K562 (cell line): ENCODE results near the gene GJC2. TPM values are rescaled to one million over a fixed set of nuclear protein-coding genes. Genes with fewer than 3 reads are reported as not detected.

Experiments used
- ATAC-seq: fragments of 200-7000 bp; cut with Tn5 transposase; 3 replicates; pipeline ENCODE4 v1.9.1; 2020; ENCODE audit warnings: moderate library complexity
- BruUV-seq: library from RNA; stranded (reverse); fragments of 400-500 nt; replicated peaks from 2 replicates; lab custom pipeline; 2021; lab: Mats Ljungman, UMichigan
- CTCF ChIA-PET: fragments of 300-600 bp; formaldehyde crosslinking; extraction: SDS; loops from one replicate; lab custom pipeline; 2021; ENCODE audit warnings: low intra/inter-chr PET ratio; lab: Yijun Ruan, JAX
- POLR2A ChIA-PET: fragments of 300-600, 350-650 bp; sonication (Branson Sonifier 250); formaldehyde crosslinking; extraction: SDS; loops from one replicate; lab custom pipeline; 2021; ENCODE audit warnings: antibody characterized with exemption, inconsistent platforms; lab: Yijun Ruan, JAX
- DNase-seq, 4 experiments: peaks; one replicate each; pipeline versions ENCODE4 v3.0.0 to v3.0.0-alpha.2; 2011 to 2018; ENCODE audit warnings: low spot score in 3 of 4, mixed read lengths in 3 of 4; ENCODE audit errors: extremely low read depth in 1 of 4
- FAIRE-seq: peaks from 2 replicates; lab custom pipeline; 2011; peaks lifted over from hg19 to GRCh38; lab: Jason Lieb, UNC
- H2AFZ ChIP-seq: 2 replicates; pipeline ENCODE4 v1.6.0; 2011; ENCODE audit warnings: low read depth, low read length, control low read depth, inconsistent platforms
- H3K27ac ChIP-seq: fragments of 200-600 bp; 3 replicates; pipeline ENCODE4 v1.8.0; 2011; ENCODE audit warnings: low read depth, mild to moderate bottlenecking, control low read depth, inconsistent platforms, low read length, moderate library complexity, mixed read lengths; ENCODE audit errors: extremely low read depth
- H3K27me3 ChIP-seq, 2 experiments: fragments of 300-600 bp in 1 of 2; 2 replicates in 1 of 2; 3 replicates in 1 of 2; pipeline versions ENCODE4 v1.6.0 to v1.8.0; 2011; ENCODE audit warnings: inconsistent platforms in 2 of 2, low read length in 2 of 2, mild to moderate bottlenecking in 1 of 2, mixed read lengths in 1 of 2, moderate library complexity in 1 of 2; ENCODE audit not compliant: control insufficient read depth in 2 of 2, insufficient read depth in 2 of 2
- H3K36me3 ChIP-seq: fragments of 300-600 bp; 3 replicates; pipeline ENCODE4 v1.8.0; 2011; ENCODE audit warnings: mild to moderate bottlenecking, low read length, inconsistent platforms; ENCODE audit not compliant: control insufficient read depth, insufficient read depth
- H3K4me1 ChIP-seq, 2 experiments: fragments of 200-600 bp in 1 of 2; replicated peaks in 1 of 2; 2 replicates in 1 of 2; 3 replicates in 1 of 2; pipeline versions ENCODE4 v1.5.1 to v1.8.0; 2011; ENCODE audit warnings: inconsistent platforms in 2 of 2, low read length in 2 of 2, mild to moderate bottlenecking in 1 of 2, mixed read lengths in 1 of 2, moderate library complexity in 1 of 2; ENCODE audit not compliant: control insufficient read depth in 2 of 2, insufficient read depth in 2 of 2
- H3K4me2 ChIP-seq: 2 replicates; pipeline ENCODE4 v1.6.1; 2011; ENCODE audit warnings: low read length, control low read depth, inconsistent platforms, mixed read lengths; ENCODE audit not compliant: insufficient read depth
- H3K4me3 ChIP-seq: fragments of 200-600 bp; sonication (generic), shearing (Covaris generic); 2 replicates; pipeline ENCODE4 v1.5.1; 2016; ENCODE audit warnings: control low read depth, inconsistent platforms
- H3K79me2 ChIP-seq: fragments of 200-600 bp; 3 replicates; pipeline ENCODE4 v1.8.0; 2011; ENCODE audit warnings: low read length, inconsistent platforms; ENCODE audit not compliant: control insufficient read depth, insufficient read depth
- H3K9ac ChIP-seq, 2 experiments: 2 replicates each; pipeline versions ENCODE4 v1.6.0 to v1.6.1; 2011; ENCODE audit warnings: low read depth in 2 of 2, low read length in 2 of 2, control low read depth in 1 of 2, inconsistent platforms in 1 of 2, mild to moderate bottlenecking in 1 of 2, mixed read lengths in 1 of 2; ENCODE audit not compliant: insufficient read depth in 1 of 2
- H3K9me1 ChIP-seq: one replicate; pipeline ENCODE4 v1.6.0; 2011; ENCODE audit warnings: inconsistent platforms, mild to moderate bottlenecking, low read length, moderate library complexity; ENCODE audit not compliant: control insufficient read depth, insufficient read depth
- H3K9me3 ChIP-seq: replicated peaks from 2 replicates; pipeline ENCODE4 v1.5.1; 2011; ENCODE audit warnings: low read depth, low read length, inconsistent platforms; ENCODE audit not compliant: control insufficient read depth, insufficient read depth
- H4K20me1 ChIP-seq: replicated peaks from 2 replicates; pipeline ENCODE4 v1.6.1; 2011; ENCODE audit warnings: low read length, inconsistent platforms, mixed read lengths; ENCODE audit not compliant: control insufficient read depth, insufficient read depth
- ASH1L ChIP-seq: fragments of 450-650 bp; IDR thresholded peaks from 2 replicates; pipeline ENCODE4 v1.6.1; 2018; ENCODE audit warnings: borderline replicate concordance, mild to moderate bottlenecking, low read depth; ENCODE audit not compliant: partially characterized antibody
- CTBP1 ChIP-seq: fragments of 450-650 bp; IDR thresholded peaks from 2 replicates; pipeline ENCODE4 v1.6.1; 2016; ENCODE audit warnings: borderline replicate concordance
- EHMT2 ChIP-seq: fragments of 450-650 bp; IDR thresholded peaks from 2 replicates; pipeline ENCODE4 v1.6.1; 2018; ENCODE audit warnings: antibody characterized with exemption
- GATA2 ChIP-seq: sonication (generic); formaldehyde crosslinking; IDR thresholded peaks from 2 replicates; pipeline ENCODE4 v1.4.0; 2020; ENCODE audit warnings: mild to moderate bottlenecking, missing genetic modification reagents
- GATAD2B ChIP-seq: fragments of 450-650 bp; IDR thresholded peaks from 2 replicates; pipeline ENCODE4 v1.6.1; 2017; ENCODE audit warnings: mild to moderate bottlenecking, borderline replicate concordance
- GTF2A2 ChIP-seq: IDR thresholded peaks from 2 replicates; pipeline ENCODE4 v1.6.1; 2016; ENCODE audit warnings: mild to moderate bottlenecking, missing genetic modification characterization, missing compliant biosample characterization
- HMGN3 ChIP-seq: IDR thresholded peaks from 2 replicates; pipeline ENCODE4 v1.6.1; 2011; ENCODE audit warnings: borderline replicate concordance, low read depth, mild to moderate bottlenecking, mixed read lengths, low read length; ENCODE audit not compliant: insufficient read length; ENCODE audit errors: extremely low read depth
- MCM2 ChIP-seq: fragments of 450-650 bp; IDR thresholded peaks from 2 replicates; pipeline ENCODE4 v1.6.1; 2017; ENCODE audit warnings: low read depth, mild to moderate bottlenecking
- RFX5 ChIP-seq: IDR thresholded peaks from 2 replicates; pipeline ENCODE4 v1.6.1; 2011; ENCODE audit warnings: low read depth, mild to moderate bottlenecking, improper control_type of control experiment, low read length
- SETDB1 ChIP-seq: IDR thresholded peaks from one replicate; pipeline ENCODE4 v1.6.1; 2012; ENCODE audit warnings: low read length, control low read depth, inconsistent platforms
- SRSF7 ChIP-seq: fragments of 200-400 bp; formaldehyde crosslinking; optimal IDR thresholded peaks from 2 replicates; pipeline ENCODE3; 2017; ENCODE audit warnings: mild to moderate bottlenecking, low read depth, low read length
- TAF9B ChIP-seq: fragments of 450-650 bp; IDR thresholded peaks from 2 replicates; pipeline ENCODE4 v1.6.1; 2018; ENCODE audit warnings: mild to moderate bottlenecking; ENCODE audit not compliant: partially characterized antibody
- ZBTB26 ChIP-seq: fragments of 450-650 bp; formaldehyde crosslinking; IDR thresholded peaks from 2 replicates; pipeline ENCODE4 v1.4.0; 2022; ENCODE audit warnings: missing genetic modification characterization
- ZNF239 ChIP-seq: fragments of 250-450 bp; sonication (Bioruptor Pico); IDR thresholded peaks from 2 replicates; pipeline ENCODE4 v1.4.0; 2020; ENCODE audit warnings: mild to moderate bottlenecking
- ZNF551 ChIP-seq: fragments of 250-450 bp; sonication (Bioruptor Pico); IDR thresholded peaks from 2 replicates; pipeline ENCODE4 v1.5.0; 2021; ENCODE audit warnings: mild to moderate bottlenecking, moderate library complexity
- ZNF589 ChIP-seq: fragments of 200-800 bp; sonication (Bioruptor generic); IDR thresholded peaks from 2 replicates; pipeline ENCODE4 v1.6.1; 2016; ENCODE audit warnings: low read depth, missing genetic modification characterization, missing compliant biosample characterization
- WGBS: fragments of 100-300 bp; shearing (Covaris generic); methylation state at CpG from one replicate; pipeline ENCODE4 v1.1.6; 2016; ENCODE audit warnings: low coverage, mixed read lengths; ENCODE audit not compliant: insufficient coverage; ENCODE audit errors: missing lambda C conversion rate; 5-methylcytosine and 5-hydroxymethylcytosine counted together
- in situ Hi-C: fragments of 300-500 bp; cut with MboI; formaldehyde crosslinking; loops from 4 replicates; pipeline ENCODE4 v1.15.0; 2018; ENCODE audit warnings: inconsistent platforms, mixed read lengths
- intact Hi-C: fragments of 100-400 bp; cut with micrococcal nuclease; formaldehyde crosslinking; loops from 2 replicates; pipeline ENCODE4 v1.14.2; 2022
- polyA plus RNA-seq, 8 experiments: library from polyadenylated mRNA; depleted of rRNA in 4 of 8; stranded (reverse) in 5 of 8; unstranded in 3 of 8; fragments of >200 nt; fragmentation: Nextera tagmentation in 2 of 8; fragmentation: Illumina TruSeq in 1 of 8; extraction: Ambion mirVana in 2 of 8; extraction: Trizol in 1 of 8; gene quantifications; 2 replicates each; pipeline versions ENCODE4 v1.2.1 to v1.2.3, GENCODE V29; 2011 to 2014; ENCODE audit warnings: inconsistent platforms in 1 of 8, missing spikeins in 1 of 8
- total RNA-seq, 7 experiments: library from RNA; depleted of rRNA in 6 of 7; stranded (reverse); fragments of >200 nt in 6 of 7; fragmentation: Illumina TruSeq in 2 of 7; extraction: Trizol in 2 of 7; gene quantifications; 2 replicates each; pipeline versions ENCODE4 v1.2.1 to v1.2.3, GENCODE V29; 2011 to 2021; ENCODE audit warnings: low replicate concordance in 1 of 7
- TF ChIP-seq, protein P1 (sequence below), 3 experiments: fragments of 200-800 bp in 1 of 3; fragments of 250-450 bp in 1 of 3; fragments of 450-650 bp in 1 of 3; sonication (Bioruptor Pico) in 1 of 3; sonication (Bioruptor generic) in 1 of 3; formaldehyde crosslinking in 1 of 3; IDR thresholded peaks; 2 replicates each; pipeline versions ENCODE4 v1.6.1 to v1.8.0; 2016 to 2022; ENCODE audit warnings: mild to moderate bottlenecking in 2 of 3, missing genetic modification characterization in 2 of 3, missing compliant biosample characterization in 1 of 3, moderate library complexity in 1 of 3

The GJC2 gene
- total and polyA plus RNA-seq, 9 of the 15 experiments (the other 6 are each of a cell fraction or from before 2014, with no cell fraction given): 0.03 to 0.62 (median 0.11) TPM; not detected in 2

DNA sequence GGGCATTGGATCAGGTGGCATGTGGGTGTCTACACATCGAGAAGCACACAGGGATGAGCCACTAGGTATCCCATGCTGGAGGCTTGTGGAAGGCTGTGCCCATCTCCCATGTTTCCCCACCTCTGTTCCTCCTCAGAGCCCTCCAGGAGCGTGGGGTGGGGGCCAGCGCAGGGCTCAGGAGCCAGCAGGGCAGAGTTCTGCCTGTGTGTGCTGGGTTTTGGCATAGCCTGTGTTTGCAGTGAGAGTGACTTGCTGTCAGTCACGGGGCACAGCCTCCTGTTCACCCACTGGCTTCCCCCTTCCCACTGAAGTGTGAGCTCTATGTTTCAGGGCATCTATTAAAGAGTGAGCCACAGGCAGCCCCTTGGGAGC lies 26.3 kb downstream of the GJC2 start (continued):
- TF ChIP-seq, protein P1, sequence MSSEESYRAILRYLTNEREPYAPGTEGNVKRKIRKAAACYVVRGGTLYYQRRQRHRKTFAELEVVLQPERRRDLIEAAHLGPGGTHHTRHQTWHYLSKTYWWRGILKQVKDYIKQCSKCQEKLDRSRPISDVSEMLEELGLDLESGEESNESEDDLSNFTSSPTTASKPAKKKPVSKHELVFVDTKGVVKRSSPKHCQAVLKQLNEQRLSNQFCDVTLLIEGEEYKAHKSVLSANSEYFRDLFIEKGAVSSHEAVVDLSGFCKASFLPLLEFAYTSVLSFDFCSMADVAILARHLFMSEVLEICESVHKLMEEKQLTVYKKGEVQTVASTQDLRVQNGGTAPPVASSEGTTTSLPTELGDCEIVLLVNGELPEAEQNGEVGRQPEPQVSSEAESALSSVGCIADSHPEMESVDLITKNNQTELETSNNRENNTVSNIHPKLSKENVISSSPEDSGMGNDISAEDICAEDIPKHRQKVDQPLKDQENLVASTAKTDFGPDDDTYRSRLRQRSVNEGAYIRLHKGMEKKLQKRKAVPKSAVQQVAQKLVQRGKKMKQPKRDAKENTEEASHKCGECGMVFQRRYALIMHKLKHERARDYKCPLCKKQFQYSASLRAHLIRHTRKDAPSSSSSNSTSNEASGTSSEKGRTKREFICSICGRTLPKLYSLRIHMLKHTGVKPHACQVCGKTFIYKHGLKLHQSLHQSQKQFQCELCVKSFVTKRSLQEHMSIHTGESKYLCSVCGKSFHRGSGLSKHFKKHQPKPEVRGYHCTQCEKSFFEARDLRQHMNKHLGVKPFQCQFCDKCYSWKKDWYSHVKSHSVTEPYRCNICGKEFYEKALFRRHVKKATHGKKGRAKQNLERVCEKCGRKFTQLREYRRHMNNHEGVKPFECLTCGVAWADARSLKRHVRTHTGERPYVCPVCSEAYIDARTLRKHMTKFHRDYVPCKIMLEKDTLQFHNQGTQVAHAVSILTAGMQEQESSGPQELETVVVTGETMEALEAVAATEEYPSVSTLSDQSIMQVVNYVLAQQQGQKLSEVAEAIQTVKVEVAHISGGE (CRISPR knock-in tag; IDR thresholded peaks at IDR 0.05): no peak
- TF ChIP-seq TAF9B (no peak), GATA2 (CRISPR knock-in tag) (no peak), SRSF7 (no peak)

- CTCF ChIA-PET: no interaction called here
- no peak for FAIRE-seq
- TF ChIP-seq ASH1L (no peak), ZNF239 (CRISPR knock-in tag) (no peak), CTBP1 (no peak), HMGN3 (no peak), GATAD2B (no peak), RFX5 (no peak), EHMT2 (no peak), ZBTB26 (no peak), SETDB1 (no peak), MCM2 (no peak), ZNF551 (CRISPR knock-in tag) (no peak), ZNF589 (CRISPR knock-in tag) (no peak), GTF2A2 (tag) (no peak)
These were observed 26.9 kb downstream of the GJC2 start for GRCh38 chr1:228176461-228177182.

More at GRCh38 chr1:228176461-228177182, 26.9 kb downstream of the GJC2 start:
- peaks cover 4% of the 10 kb centered on the region; the same call in 1 of the 3 replicates for H3K79me2 ChIP-seq
- POLR2A ChIA-PET: interaction anchor here (0.6 to 3.7 kb wide), 7 partner anchors 11 to 1758 kb away, joined by 3 to 32 read pairs (median 3); partner anchors contain the start of gene IBA57
- no peak for ATAC-seq
- no TSS peak for BruUV-seq
- peaks cover 9% of the 10 kb centered on the region for H4K20me1 ChIP-seq
- H3K4me2 ChIP-seq: no peak overlapping the region
- no peaks in the 10 kb centered on the region for H3K9me3 ChIP-seq
- no peak overlapping the region; a peak in 1 of 4 replicates for H3K9ac ChIP-seq
- H3K4me3 ChIP-seq: no peak overlapping the region
- no peak overlapping the region for H2AFZ ChIP-seq
- peaks cover 25 to 59% of the 10 kb centered on the region in 2 experiments; a peak in 4 of 5 replicates for H3K4me1 ChIP-seq
- H3K9me1 ChIP-seq: no peaks in the 10 kb centered on the region
- no peak overlapping the region for H3K27ac ChIP-seq
- intact Hi-C loops: no loop called here
- 77% methylated on average over 19 of the region's 19 CpGs for WGBS
- H3K36me3 ChIP-seq: peaks cover 10% of the 10 kb centered on the region; the same call in 2 of the 3 replicates
- in situ Hi-C loops: no loop called here
- H3K27me3 ChIP-seq: no peaks in the 10 kb centered on the region
- DNase-seq: no peak
